Choroid plexus epithelial cell (primary cell): Measurements from ENCODE around the gene ARL16.

Source experiments
- DNase-seq: peaks from one replicate; pipeline ENCODE4 v3.0.0-alpha.2; 2010; ENCODE audit warnings: low read depth
- H3K4me3 ChIP-seq: 2 replicates; pipeline ENCODE4 v1.5.1; 2011; ENCODE audit warnings: low read depth, mild to moderate bottlenecking, control low read depth, low read length, moderate library complexity
- CTCF ChIP-seq: conservative IDR thresholded peaks from 2 replicates; pipeline ENCODE4 v1.5.1; 2011; ENCODE audit warnings: low read depth, mild to moderate bottlenecking, control low read depth, inconsistent platforms, low read length, moderate library complexity

The ARL16 gene

GRCh38 chr17:81696218-81696941 is 12.8 kb upstream of the ARL16 start:
- H3K4me3 ChIP-seq, result no peak overlapping the region
- no peak for DNase-seq
- TF ChIP-seq CTCF, result no peak

- no peak for DNase-seq
- TF ChIP-seq CTCF, result no peak
- H3K4me3 ChIP-seq, result no peak overlapping the region
Observed at GRCh38 chr17:81695801-81696200, 12.2 kb upstream of the ARL16 start.

DNA sequence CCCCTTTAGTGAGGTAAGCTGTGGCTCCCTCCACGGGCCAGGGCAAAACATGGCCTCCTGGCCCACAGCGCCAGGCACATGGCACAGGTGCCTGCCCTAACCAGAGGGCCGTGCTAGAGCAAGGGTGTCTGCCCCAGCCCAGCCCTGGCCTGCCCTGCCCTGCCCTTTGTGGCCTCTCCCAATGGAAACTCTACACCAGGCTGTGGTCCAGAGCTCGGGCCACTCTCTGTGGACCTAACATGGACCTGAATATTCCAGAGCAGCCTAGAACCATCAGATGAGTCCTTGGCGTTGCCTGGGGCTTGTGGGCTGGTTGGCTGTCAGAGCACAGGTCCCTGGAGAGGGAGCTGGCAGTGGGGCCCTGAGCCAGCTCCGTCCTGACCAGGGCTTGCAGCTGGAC is 11.6 kb upstream of the ARL16 start:
- DNase-seq, result no peak
- no peak for TF ChIP-seq CTCF
- no peak overlapping the region for H3K4me3 ChIP-seq

GRCh38 chr17:81694810-81695209 is 11.2 kb upstream of the ARL16 start:
- TF ChIP-seq CTCF, result no peak
- no peak for DNase-seq
- no peak overlapping the region for H3K4me3 ChIP-seq

DNA sequence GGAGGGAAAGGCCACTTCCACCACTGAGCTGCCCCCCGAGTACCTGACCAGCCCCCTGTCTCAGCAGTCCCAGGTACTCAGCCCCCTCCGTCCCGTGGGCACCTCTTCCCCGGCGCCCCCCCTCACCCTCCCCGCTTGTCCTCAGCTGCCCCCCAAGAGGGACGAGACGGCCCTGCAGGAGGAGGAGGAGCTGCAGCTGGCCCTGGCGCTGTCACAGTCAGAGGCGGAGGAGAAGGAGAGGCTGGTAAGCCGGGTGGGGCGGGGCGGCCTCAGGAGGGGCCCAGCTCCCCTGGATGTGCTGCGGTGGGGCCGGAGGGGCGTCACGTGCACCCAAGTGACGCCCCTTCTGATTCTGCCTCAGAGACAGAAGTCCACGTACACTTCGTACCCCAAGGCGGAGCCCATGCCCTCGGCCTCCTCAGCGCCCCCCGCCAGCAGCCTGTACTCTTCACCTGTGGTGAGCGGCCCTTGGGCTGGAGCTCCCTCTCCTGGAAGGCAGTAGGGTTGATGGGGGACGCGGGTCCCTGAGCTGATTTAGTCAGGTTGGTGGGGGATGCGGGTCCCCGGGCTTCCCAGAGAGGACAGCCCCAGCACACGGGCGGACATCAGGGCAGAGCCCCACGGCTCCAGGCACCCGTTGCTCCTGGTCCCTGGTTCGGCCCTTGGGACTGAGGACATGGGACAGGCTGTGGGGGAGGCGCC is 10.1 kb upstream of the ARL16 start:
- no peak for DNase-seq
- peak; percentile 24 for TF ChIP-seq CTCF
- no peak overlapping the region for H3K4me3 ChIP-seq

- no peak overlapping the region for H3K4me3 ChIP-seq
- DNase-seq, result no peak
- no peak for TF ChIP-seq CTCF
Observed at GRCh38 chr17:81691608-81692007, 8.0 kb upstream of the ARL16 start.

- DNase-seq, result no peak
- H3K4me3 ChIP-seq, result no peak overlapping the region
- no peak for TF ChIP-seq CTCF
Observed at GRCh38 chr17:81691196-81691595, 7.6 kb upstream of the ARL16 start.
